Smooth muscle cell (in vitro differentiated cells): Measurements from ENCODE around the gene FLOT2. TPM values are rescaled to one million over a fixed set of nuclear protein-coding genes. Genes with fewer than 3 reads are reported as not detected.

Experiments
- DNase-seq: peaks from one replicate; lab custom pipeline; 2025; ENCODE audit not compliant: unreplicated experiment; lab: John Stamatoyannopoulos, UW
- H2AFZ ChIP-seq: fragments of 200-600 bp; sonication (generic); 2 replicates; pipeline ENCODE4 v1.6.0; 2016; ENCODE audit warnings: antibody characterized with exemption, low read depth, mild to moderate bottlenecking
- H3F3A ChIP-seq: fragments of 200-600 bp; sonication (generic); 2 replicates; pipeline ENCODE4 v1.6.0; 2017; ENCODE audit warnings: antibody characterized with exemption, low read depth
- H3K27ac ChIP-seq: fragments of 200-600 bp; sonication (generic); 2 replicates; pipeline ENCODE4 v1.5.1; 2016; ENCODE audit warnings: low read depth, mild to moderate bottlenecking
- H3K27me3 ChIP-seq: fragments of 200-600 bp; sonication (generic); 2 replicates; pipeline ENCODE4 v1.6.1; 2016; ENCODE audit warnings: low read depth, mild to moderate bottlenecking
- H3K36me3 ChIP-seq: fragments of 200-600 bp; sonication (generic); 2 replicates; pipeline ENCODE4 v1.5.1; 2016; ENCODE audit warnings: low read depth
- H3K4me1 ChIP-seq: fragments of 200-600 bp; sonication (generic); 2 replicates; pipeline ENCODE4 v1.5.1; 2016; ENCODE audit warnings: low read depth
- H3K4me2 ChIP-seq: fragments of 200-600 bp; sonication (generic); 2 replicates; pipeline ENCODE4 v1.6.0; 2016; ENCODE audit warnings: mild to moderate bottlenecking
- H3K4me3 ChIP-seq: fragments of 200-600 bp; sonication (generic); 2 replicates; pipeline ENCODE4 v1.5.1; 2016; ENCODE audit warnings: mild to moderate bottlenecking
- H3K79me2 ChIP-seq: fragments of 200-600 bp; sonication (generic); 2 replicates; pipeline ENCODE4 v1.6.0; 2016; ENCODE audit warnings: low read depth, mild to moderate bottlenecking
- H3K9ac ChIP-seq: fragments of 200-600 bp; sonication (generic); 2 replicates; pipeline ENCODE4 v1.6.0; 2016; ENCODE audit warnings: low read depth
- H3K9me3 ChIP-seq: fragments of 200-600 bp; sonication (generic); replicated peaks from 2 replicates; pipeline ENCODE4 v1.5.1; 2016; ENCODE audit warnings: low read depth
- H4K20me1 ChIP-seq: fragments of 200-600 bp; sonication (generic); 2 replicates; pipeline ENCODE4 v1.6.0; 2016; ENCODE audit warnings: low read depth
- WGBS: methylation state at CpG from one replicate; pipeline ENCODE4 v1.1.7; 2016; ENCODE audit warnings: low lambda C conversion rate; 5-methylcytosine and 5-hydroxymethylcytosine counted together
- polyA plus RNA-seq: library from polyadenylated mRNA; unstranded; fragments of >200 nt; fragmentation: Nextera tagmentation; extraction: Ambion mirVana; gene quantifications from 2 replicates; pipeline ENCODE4 v1.2.1, GENCODE V29; 2016
- total RNA-seq: library from RNA; depleted of rRNA; stranded (reverse); fragments of >200 nt; gene quantifications from 2 replicates; pipeline ENCODE4 v1.2.3, GENCODE V29; 2014
- TF ChIP-seq, protein P1 (sequence below): fragments of 200-600 bp; sonication (generic); IDR thresholded peaks from 2 replicates; pipeline ENCODE4 v1.5.1; 2017; ENCODE audit warnings: borderline replicate concordance, mild to moderate bottlenecking, antibody characterized with exemption; ENCODE audit not compliant: insufficient read depth, poor library complexity, severe bottlenecking

FLOT2 gene
- total and polyA plus RNA-seq, 2 experiments from 2014 or later = 18.1 to 40.1 TPM

- 100% methylated on average over 1 of the region's 1 CpG for whole genome bisulfite sequencing
- Histone ChIP-seq H3K4me3 (no peak overlapping the region), H3K4me2 (no peak overlapping the region), H4K20me1 (peaks cover 5% of the 10 kb centered on the region), H3F3A (peaks cover 5% of the 10 kb centered on the region), H3K27me3 (no peaks in the 10 kb centered on the region), H3K79me2 (peaks cover 19% of the 10 kb centered on the region), H3K4me1 (peaks cover 4% of the 10 kb centered on the region), H3K9me3 (no peaks in the 10 kb centered on the region), H3K9ac (no peak overlapping the region), H2AFZ (no peak overlapping the region), H3K27ac (no peak overlapping the region), H3K36me3 (no peaks in the 10 kb centered on the region)
- TF ChIP-seq, protein P1, sequence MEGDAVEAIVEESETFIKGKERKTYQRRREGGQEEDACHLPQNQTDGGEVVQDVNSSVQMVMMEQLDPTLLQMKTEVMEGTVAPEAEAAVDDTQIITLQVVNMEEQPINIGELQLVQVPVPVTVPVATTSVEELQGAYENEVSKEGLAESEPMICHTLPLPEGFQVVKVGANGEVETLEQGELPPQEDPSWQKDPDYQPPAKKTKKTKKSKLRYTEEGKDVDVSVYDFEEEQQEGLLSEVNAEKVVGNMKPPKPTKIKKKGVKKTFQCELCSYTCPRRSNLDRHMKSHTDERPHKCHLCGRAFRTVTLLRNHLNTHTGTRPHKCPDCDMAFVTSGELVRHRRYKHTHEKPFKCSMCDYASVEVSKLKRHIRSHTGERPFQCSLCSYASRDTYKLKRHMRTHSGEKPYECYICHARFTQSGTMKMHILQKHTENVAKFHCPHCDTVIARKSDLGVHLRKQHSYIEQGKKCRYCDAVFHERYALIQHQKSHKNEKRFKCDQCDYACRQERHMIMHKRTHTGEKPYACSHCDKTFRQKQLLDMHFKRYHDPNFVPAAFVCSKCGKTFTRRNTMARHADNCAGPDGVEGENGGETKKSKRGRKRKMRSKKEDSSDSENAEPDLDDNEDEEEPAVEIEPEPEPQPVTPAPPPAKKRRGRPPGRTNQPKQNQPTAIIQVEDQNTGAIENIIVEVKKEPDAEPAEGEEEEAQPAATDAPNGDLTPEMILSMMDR = no peak
- DNase-seq = no peak
These were observed 6.3 kb downstream of the FLOT2 start for GRCh38 chr17:28891201-28891600.

DNA sequence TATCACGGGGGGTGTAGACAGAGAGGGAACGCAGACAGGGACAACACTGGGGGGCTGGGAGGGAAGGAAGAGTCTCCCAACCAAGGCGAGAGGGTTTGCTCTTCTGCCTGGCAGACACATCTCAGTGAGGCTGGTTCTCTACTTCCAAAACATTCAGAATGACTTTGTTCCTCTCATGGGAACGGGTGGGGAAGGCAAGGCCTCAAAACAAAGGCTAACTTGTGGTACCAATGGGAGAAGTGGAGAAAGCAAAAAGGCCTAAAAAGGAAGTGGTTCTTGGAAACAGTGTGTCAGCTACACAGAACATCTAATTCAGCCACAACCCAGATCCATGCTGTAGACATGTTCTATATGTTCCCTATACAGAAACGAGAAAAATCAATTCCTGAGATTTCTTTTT lies 7.5 kb downstream of the FLOT2 start:
- Histone ChIP-seq H3K36me3 (no peaks in the 10 kb centered on the region), H3K4me1 (no peaks in the 10 kb centered on the region)

GRCh38 chr17:28888832-28889231 lies 8.7 kb downstream of the FLOT2 start:
- Histone ChIP-seq H4K20me1 (no peaks in the 10 kb centered on the region), H2AFZ (no peak overlapping the region), H3K9ac (no peak overlapping the region), H3K9me3 (no peaks in the 10 kb centered on the region), H3K4me1 (no peaks in the 10 kb centered on the region), H3K27ac (no peak overlapping the region), H3K4me3 (no peak overlapping the region), H3K27me3 (no peaks in the 10 kb centered on the region), H3K79me2 (peaks cover 3% of the 10 kb centered on the region), H3K36me3 (no peaks in the 10 kb centered on the region), H3F3A (no peaks in the 10 kb centered on the region), H3K4me2 (no peak overlapping the region)
- no peak for DNase-seq
- TF ChIP-seq, protein P1 = no peak
- 95% methylated on average over 7 of the region's 7 CpGs for WGBS

More for the DNA sequence above, 7.5 kb downstream of the FLOT2 start:
- Histone ChIP-seq H3F3A (no peaks in the 10 kb centered on the region), H3K27ac (no peak overlapping the region), H4K20me1 (no peaks in the 10 kb centered on the region), H3K4me3 (no peak overlapping the region), H2AFZ (no peak overlapping the region), H3K4me2 (no peak overlapping the region), H3K27me3 (no peaks in the 10 kb centered on the region), H3K9me3 (no peaks in the 10 kb centered on the region), H3K9ac (no peak overlapping the region), H3K79me2 (peaks cover 13% of the 10 kb centered on the region)
- WGBS = 88% methylated on average over 5 of the region's 5 CpGs
- TF ChIP-seq, protein P1 = no peak
- DNase-seq = no peak

DNA sequence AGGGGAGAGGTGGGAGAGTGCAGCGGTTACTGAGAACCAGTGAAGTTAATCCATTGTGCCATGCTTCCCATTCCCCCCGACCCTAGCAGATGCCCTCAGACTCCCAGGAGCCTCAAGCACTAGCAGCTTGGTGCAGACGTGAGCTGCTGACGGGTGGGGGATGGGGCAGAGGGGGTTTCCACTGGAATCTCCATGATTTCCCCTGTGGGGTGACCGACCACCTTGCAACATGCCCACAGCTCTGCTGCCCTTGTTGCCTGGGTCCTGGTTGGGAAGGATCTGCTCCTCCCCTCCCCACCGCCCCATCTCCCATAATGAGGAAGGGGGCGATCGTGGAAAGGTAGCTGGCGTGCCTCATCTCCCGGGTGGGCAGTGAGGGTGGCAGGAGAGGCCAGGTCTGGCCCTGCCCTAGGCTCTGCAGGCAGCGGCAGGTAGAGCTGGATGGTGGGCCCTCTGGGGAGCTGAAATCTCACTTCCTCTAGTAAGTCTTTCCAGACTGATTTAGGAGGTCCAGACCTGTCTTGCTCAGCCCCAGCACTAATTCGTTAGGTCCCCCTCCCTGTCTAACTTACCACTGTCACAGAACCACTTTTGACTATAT lies 9.6 kb downstream of the FLOT2 start:
- Histone ChIP-seq H3K27ac (no peak overlapping the region), H3K9me3 (no peaks in the 10 kb centered on the region), H3F3A (no peaks in the 10 kb centered on the region), H3K79me2 (no peaks in the 10 kb centered on the region), H4K20me1 (no peaks in the 10 kb centered on the region), H3K9ac (no peak overlapping the region), H3K36me3 (no peaks in the 10 kb centered on the region), H3K27me3 (no peaks in the 10 kb centered on the region), H3K4me2 (no peak overlapping the region), H2AFZ (no peak overlapping the region), H3K4me3 (no peak overlapping the region), H3K4me1 (no peaks in the 10 kb centered on the region)
- WGBS = 95% methylated on average over 12 of the region's 12 CpGs
- no peak for DNase-seq
- TF ChIP-seq, protein P1 = no peak
